C4-2B (cell line): ENCODE results near the gene ZC3H14.
"Not testable (repeated sequence)": the region's sequence is repeated elsewhere in the genome, so short reads cannot be mapped to it uniquely, and the experiment has no call there.

Experiments used
- CTCF ChIP-seq: fragments of 450-650 bp; conservative IDR thresholded peaks from 2 replicates; pipeline ENCODE4 v1.5.1; 2017; ENCODE audit warnings: mild to moderate bottlenecking
- ZFX ChIP-seq: fragments of 450-650 bp; IDR thresholded peaks from 2 replicates; pipeline ENCODE4 v1.6.1; 2017

- not testable (repeated sequence) for TF ChIP-seq CTCF, ZFX
Observed at GRCh38 chr14:88529889-88530288, 32.9 kb upstream of the ZC3H14 start.
